Loucy (cell line): ENCODE data around the gene KDM5B.

Experiments used
- CTCF ChIP-seq: fragments of 200-600 bp; sonication (generic); conservative IDR thresholded peaks from 2 replicates; pipeline ENCODE4 v1.5.1; 2014; ENCODE audit warnings: mild to moderate bottlenecking, antibody characterized with exemption, low read length
- EZH2phosphoT487 ChIP-seq: fragments of 200-600 bp; IDR thresholded peaks from 2 replicates; pipeline ENCODE4 v1.6.1; 2018; ENCODE audit warnings: antibody characterized with exemption, mild to moderate bottlenecking, moderate library complexity, borderline replicate concordance

GRCh38 chr1:202856014-202856413 is 47.8 kb upstream of the KDM5B start:
- TF ChIP-seq EZH2phosphoT487 (no peak), CTCF (no peak)
